Keratinocyte (primary cell): ENCODE results near the gene CD8A. TPM values are rescaled to one million over a fixed set of nuclear protein-coding genes. Genes with fewer than 3 reads are reported as not detected.

Experiments
- DNase-seq: peaks from one replicate; pipeline ENCODE4 v3.0.0-alpha.2; 2011; ENCODE audit warnings: low read depth, missing footprints, low spot score
- FAIRE-seq: peaks from 2 replicates; lab custom pipeline; 2011; peaks lifted over from hg19 to GRCh38; lab: Jason Lieb, UNC
- H2AFZ ChIP-seq: 2 replicates; pipeline ENCODE4 v1.6.0; 2012; ENCODE audit warnings: low read length, control low read depth, inconsistent platforms; ENCODE audit not compliant: control insufficient read depth
- H3K27ac ChIP-seq: 2 replicates; pipeline ENCODE4 v1.5.1; 2011; ENCODE audit warnings: low read length; ENCODE audit not compliant: control insufficient read depth, insufficient read depth
- H3K27me3 ChIP-seq: 3 replicates; pipeline ENCODE4 v1.6.0; 2011; ENCODE audit warnings: low read length; ENCODE audit not compliant: control insufficient read depth, insufficient read depth; ENCODE audit errors: extremely low read depth
- H3K36me3 ChIP-seq, 2 experiments: 2 replicates in 1 of 2; 3 replicates in 1 of 2; pipeline ENCODE4 v1.5.1; 2011; ENCODE audit warnings: low read length in 2 of 2, mild to moderate bottlenecking in 1 of 2; ENCODE audit not compliant: control insufficient read depth in 2 of 2, insufficient read depth in 2 of 2; ENCODE audit errors: extremely low read depth in 1 of 2
- H3K4me1 ChIP-seq: 3 replicates; pipeline ENCODE4 v1.5.1; 2011; ENCODE audit warnings: low read length; ENCODE audit not compliant: control insufficient read depth, insufficient read depth; ENCODE audit errors: extremely low read depth
- H3K4me2 ChIP-seq: 3 replicates; pipeline ENCODE4 v1.6.0; 2011; ENCODE audit warnings: low read depth, low read length; ENCODE audit not compliant: control insufficient read depth, insufficient read depth; ENCODE audit errors: extremely low read depth
- H3K4me3 ChIP-seq, 3 experiments: fragments of 200-600 bp in 1 of 3; sonication (generic) in 1 of 3; 2 replicates in 2 of 3; 3 replicates in 1 of 3; pipeline ENCODE4 v1.5.1; 2011 to 2016; ENCODE audit warnings: low read length in 3 of 3, mild to moderate bottlenecking in 3 of 3, control low read depth in 2 of 3, inconsistent platforms in 1 of 3, low read depth in 1 of 3, mixed read lengths in 1 of 3, mixed run types in 1 of 3, moderate library complexity in 1 of 3; ENCODE audit not compliant: control insufficient read depth in 2 of 3, insufficient read depth in 2 of 3; ENCODE audit errors: extremely low read depth in 1 of 3
- H3K79me2 ChIP-seq: 2 replicates; pipeline ENCODE4 v1.6.0; 2012; ENCODE audit warnings: low read length; ENCODE audit not compliant: control insufficient read depth, insufficient read depth
- H3K9ac ChIP-seq: 3 replicates; pipeline ENCODE4 v1.6.0; 2011; ENCODE audit warnings: low read length; ENCODE audit not compliant: control insufficient read depth, insufficient read depth; ENCODE audit errors: extremely low read depth
- H3K9me1 ChIP-seq: 3 replicates; pipeline ENCODE4 v1.6.0; 2011; ENCODE audit warnings: low read length; ENCODE audit not compliant: control insufficient read depth, insufficient read depth; ENCODE audit errors: extremely low read depth
- H3K9me3 ChIP-seq: 2 replicates; pipeline ENCODE4 v1.5.1; 2012; ENCODE audit warnings: low read depth, low read length; ENCODE audit not compliant: control insufficient read depth
- H4K20me1 ChIP-seq: 3 replicates; pipeline ENCODE4 v1.6.0; 2011; ENCODE audit warnings: low read length; ENCODE audit not compliant: control insufficient read depth, insufficient read depth; ENCODE audit errors: extremely low read depth
- EZH2 ChIP-seq: IDR thresholded peaks from one replicate; pipeline ENCODE4 v1.6.1; 2012; ENCODE audit warnings: inconsistent platforms, mild to moderate bottlenecking, low read length, moderate library complexity
- dilution Hi-C: fragments of 300-500 bp; cut with MboI; formaldehyde crosslinking; loops from one replicate; pipeline ENCODE4 v1.7.0; 2020; ENCODE audit warnings: low sequenced_read_pairs; ENCODE audit not compliant: extremely low pct_ligation_motif_present
- polyA plus RNA-seq, 5 experiments: library from polyadenylated mRNA; depleted of rRNA in 3 of 5; stranded (reverse) in 3 of 5; stranded (forward) in 1 of 5; unstranded in 1 of 5; fragments of >200 nt; gene quantifications; 1 replicate in 1 of 5; 2 replicates in 3 of 5; 3 replicates in 1 of 5; pipeline versions ENCODE4 v1.2.1 to v1.2.3, GENCODE V29; 2011 to 2012; ENCODE audit warnings: missing spikeins in 2 of 5, low read depth in 1 of 5, low replicate concordance in 1 of 5
- TF ChIP-seq, protein P1 (sequence below), 3 experiments: IDR thresholded peaks in 1 of 3; conservative IDR thresholded peaks in 1 of 3; optimal IDR thresholded peaks in 1 of 3; 2 replicates in 2 of 3; 3 replicates in 1 of 3; pipeline versions ENCODE3 to v1.5.1; 2011; ENCODE audit warnings: low read length in 3 of 3, mild to moderate bottlenecking in 3 of 3, moderate library complexity in 2 of 3, control low read depth in 1 of 3, inconsistent platforms in 1 of 3; ENCODE audit not compliant: insufficient read depth in 2 of 3; ENCODE audit errors: extremely low read depth in 1 of 3

CD8A gene
- polyA plus RNA-seq, 1 donor (not counting 4 experiments of a cell fraction or from before 2014, with no cell fraction given): 0.10 TPM

GRCh38 chr2:86825036-86825692, 34.5 kb upstream of the CD8A start:
- dilution Hi-C loops: no loop called here
- Histone ChIP-seq H3K9me3 (no peaks in the 10 kb centered on the region), H3K79me2 (no peaks in the 10 kb centered on the region), H4K20me1 (no peaks in the 10 kb centered on the region), H2AFZ (no peak overlapping the region), H3K4me1 (peaks cover 4% of the 10 kb centered on the region), H3K27ac (no peak overlapping the region), H3K36me3 (no peaks in the 10 kb centered on the region), H3K9ac (no peak overlapping the region), H3K9me1 (no peaks in the 10 kb centered on the region), H3K4me2 (no peak overlapping the region), H3K4me3 (no peak overlapping the region), H3K27me3 (peaks cover 4% of the 10 kb centered on the region)
- FAIRE-seq (no peak), DNase-seq (no peak)
- TF ChIP-seq, protein P1, sequence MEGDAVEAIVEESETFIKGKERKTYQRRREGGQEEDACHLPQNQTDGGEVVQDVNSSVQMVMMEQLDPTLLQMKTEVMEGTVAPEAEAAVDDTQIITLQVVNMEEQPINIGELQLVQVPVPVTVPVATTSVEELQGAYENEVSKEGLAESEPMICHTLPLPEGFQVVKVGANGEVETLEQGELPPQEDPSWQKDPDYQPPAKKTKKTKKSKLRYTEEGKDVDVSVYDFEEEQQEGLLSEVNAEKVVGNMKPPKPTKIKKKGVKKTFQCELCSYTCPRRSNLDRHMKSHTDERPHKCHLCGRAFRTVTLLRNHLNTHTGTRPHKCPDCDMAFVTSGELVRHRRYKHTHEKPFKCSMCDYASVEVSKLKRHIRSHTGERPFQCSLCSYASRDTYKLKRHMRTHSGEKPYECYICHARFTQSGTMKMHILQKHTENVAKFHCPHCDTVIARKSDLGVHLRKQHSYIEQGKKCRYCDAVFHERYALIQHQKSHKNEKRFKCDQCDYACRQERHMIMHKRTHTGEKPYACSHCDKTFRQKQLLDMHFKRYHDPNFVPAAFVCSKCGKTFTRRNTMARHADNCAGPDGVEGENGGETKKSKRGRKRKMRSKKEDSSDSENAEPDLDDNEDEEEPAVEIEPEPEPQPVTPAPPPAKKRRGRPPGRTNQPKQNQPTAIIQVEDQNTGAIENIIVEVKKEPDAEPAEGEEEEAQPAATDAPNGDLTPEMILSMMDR (optimal IDR thresholded peaks at IDR 0.05 in 1 of 3, IDR thresholded peaks at IDR 0.05 in 1 of 3, conservative IDR thresholded peaks at IDR 0.05 in 1 of 3; ENCODE audit: extremely low read depth in 1 of 3, insufficient read depth in 2 of 3, low read length in 3 of 3): no peak
- TF ChIP-seq EZH2: no peak

- Histone ChIP-seq H3K79me2 (no peaks in the 10 kb centered on the region), H2AFZ (no peak overlapping the region), H3K9me1 (no peaks in the 10 kb centered on the region), H3K4me1 (peaks cover 4% of the 10 kb centered on the region), H4K20me1 (no peaks in the 10 kb centered on the region), H3K27me3 (peaks cover 4% of the 10 kb centered on the region), H3K9me3 (no peaks in the 10 kb centered on the region), H3K36me3 (no peaks in the 10 kb centered on the region), H3K9ac (no peak overlapping the region), H3K4me2 (no peak overlapping the region), H3K4me3 (no peak overlapping the region), H3K27ac (no peak overlapping the region)
- no peak for FAIRE-seq
- no peak for DNase-seq
- dilution Hi-C loops: no loop called here
- TF ChIP-seq, protein P1 (optimal IDR thresholded peaks at IDR 0.05 in 1 of 3, IDR thresholded peaks at IDR 0.05 in 1 of 3, conservative IDR thresholded peaks at IDR 0.05 in 1 of 3; ENCODE audit: extremely low read depth in 1 of 3, insufficient read depth in 2 of 3, low read length in 3 of 3): no peak
- TF ChIP-seq EZH2: no peak
Observed at GRCh38 chr2:86822668-86823345, 32.1 kb upstream of the CD8A start.
